ENCODE results near the gene MISP3. TPM values are rescaled to one million over a fixed set of nuclear protein-coding genes. Genes with fewer than 3 reads are reported as not detected.

The MISP3 gene
- total and polyA plus RNA-seq, 2 experiments from 2014 or later: 1.9 to 2.4 TPM

DNA sequence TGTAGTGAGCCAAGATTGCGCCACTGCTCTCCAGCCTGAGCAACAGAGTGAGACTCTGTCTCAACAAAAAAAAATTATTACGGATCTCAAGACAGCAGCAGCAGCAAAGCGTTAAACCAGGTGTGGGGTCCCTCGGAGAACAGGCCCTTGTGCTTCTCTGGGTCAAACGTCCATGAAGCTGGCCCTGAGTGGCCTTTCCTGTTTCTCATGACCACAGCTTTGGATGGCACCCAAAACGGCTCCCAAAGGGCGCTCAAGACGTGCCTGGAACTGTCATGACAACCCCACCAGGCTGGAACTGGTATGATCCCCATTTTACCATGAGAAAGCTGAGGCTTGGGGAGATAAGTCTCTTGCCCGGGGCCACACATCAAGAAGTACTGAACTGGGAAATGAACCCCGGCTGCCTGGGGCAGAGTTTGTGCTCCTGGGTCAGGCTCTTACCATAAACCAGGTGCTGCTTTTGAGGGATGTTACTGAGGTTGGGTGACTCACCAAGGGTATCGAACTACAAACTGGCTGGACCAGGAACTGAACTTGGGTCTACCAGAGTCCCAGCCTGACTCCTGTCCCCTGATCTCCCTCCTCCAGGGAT lies 29.6 kb downstream of the MISP3 start (continued):
- no peak for TF ChIP-seq CTCF (conservative IDR thresholded peaks at IDR 0.05; ENCODE audit: low read depth in 2 of 2)
- no peak for TF ChIP-seq JUNB (IDR thresholded peaks at IDR 0.05; ENCODE audit: unreplicated experiment)
- TF ChIP-seq ZNF114 (CRISPR knock-in tag; IDR thresholded peaks at IDR 0.05): no peak

GRCh38 chr19:14102756-14103155 lies 30.2 kb downstream of the MISP3 start:
- H3K4me2 ChIP-seq: no peak overlapping the region
- H3K36me3 ChIP-seq (ENCODE audit: insufficient read depth): no peaks in the 10 kb centered on the region
- Mint-ChIP-seq H3K27ac (no peak overlapping the region), H3K27me3 (ENCODE audit: insufficient read depth, low read depth, poor library complexity) (no peaks in the 10 kb centered on the region), H3K9me3 (no peaks in the 10 kb centered on the region), H3K36me3 (ENCODE audit: low read depth) (peaks cover 1% of the 10 kb centered on the region; the same call in 2 of the 3 replicates), H3K4me1 (no peaks in the 10 kb centered on the region), H3K4me3 (no peak overlapping the region)
- H3K27me3 ChIP-seq (ENCODE audit: insufficient read depth): no peaks in the 10 kb centered on the region
- no peaks in the 10 kb centered on the region for H3K79me2 ChIP-seq (replicated peaks; ENCODE audit: insufficient read depth)
- DNase-seq (ENCODE audit: low spot score) (no peak), ATAC-seq (no peak)
- no peak for TF ChIP-seq ZNF114 (CRISPR knock-in tag; IDR thresholded peaks at IDR 0.05)
- no peak overlapping the region for H3K4me3 ChIP-seq
- no peak overlapping the region for H3K27ac ChIP-seq (ENCODE audit: low read depth)
- no peaks in the 10 kb centered on the region for H3K4me1 ChIP-seq (ENCODE audit: insufficient read depth)
- H2AFZ ChIP-seq: no peak overlapping the region
- 0 out of 2 replicates have a peak, but pooled peaks cover 4% of the 10 kb centered on the region for H3F3A ChIP-seq (replicated peaks; ENCODE audit: low read depth)
- no peaks in the 10 kb centered on the region for H4K20me1 ChIP-seq (replicated peaks; ENCODE audit: insufficient read depth)
- H3K9me2 ChIP-seq (ENCODE audit: insufficient read depth): no peaks in the 10 kb centered on the region

- H2AFZ ChIP-seq: no peak overlapping the region
- H3K27ac ChIP-seq (ENCODE audit: low read depth): no peak overlapping the region
- ATAC-seq (no peak), DNase-seq (ENCODE audit: low spot score) (no peak)
- H3K4me1 Mint-ChIP-seq: no peaks in the 10 kb centered on the region; the same call in 2 of the 3 replicates
- no peak overlapping the region for H3K4me3 ChIP-seq
- no peaks in the 10 kb centered on the region for H3K27me3 Mint-ChIP-seq (ENCODE audit: insufficient read depth, low read depth, poor library complexity)
- H3K4me3 Mint-ChIP-seq: no peak overlapping the region
- no peaks in the 10 kb centered on the region for H3K9me2 ChIP-seq (ENCODE audit: insufficient read depth)
- no peaks in the 10 kb centered on the region; the same call in 1 of the 2 replicates for H3F3A ChIP-seq (replicated peaks; ENCODE audit: low read depth)
- no peak overlapping the region for H3K27ac Mint-ChIP-seq
- H3K79me2 ChIP-seq (replicated peaks; ENCODE audit: insufficient read depth): no peaks in the 10 kb centered on the region
- H3K4me2 ChIP-seq: no peak overlapping the region
- H3K4me1 ChIP-seq (ENCODE audit: insufficient read depth): no peaks in the 10 kb centered on the region
- no peaks in the 10 kb centered on the region for H3K36me3 ChIP-seq (ENCODE audit: insufficient read depth)
- no peaks in the 10 kb centered on the region; the same call in 1 of the 2 replicates for H4K20me1 ChIP-seq (replicated peaks; ENCODE audit: insufficient read depth)
- H3K36me3 Mint-ChIP-seq (ENCODE audit: low read depth): no peaks in the 10 kb centered on the region; the same call in 2 of the 3 replicates
- H3K27me3 ChIP-seq (ENCODE audit: insufficient read depth): no peaks in the 10 kb centered on the region
- no peaks in the 10 kb centered on the region for H3K9me3 Mint-ChIP-seq
- TF ChIP-seq CREB1 (CRISPR knock-in tag; IDR thresholded peaks at IDR 0.05; ENCODE audit: low read depth) (no peak), NANOG (IDR thresholded peaks at IDR 0.05; ENCODE audit: borderline replicate concordance) (no peak), ZNF331 (CRISPR knock-in tag; IDR thresholded peaks at IDR 0.05; ENCODE audit: low read depth) (no peak), JUNB (IDR thresholded peaks at IDR 0.05; ENCODE audit: unreplicated experiment) (no peak)
- TF ChIP-seq, protein P1, sequence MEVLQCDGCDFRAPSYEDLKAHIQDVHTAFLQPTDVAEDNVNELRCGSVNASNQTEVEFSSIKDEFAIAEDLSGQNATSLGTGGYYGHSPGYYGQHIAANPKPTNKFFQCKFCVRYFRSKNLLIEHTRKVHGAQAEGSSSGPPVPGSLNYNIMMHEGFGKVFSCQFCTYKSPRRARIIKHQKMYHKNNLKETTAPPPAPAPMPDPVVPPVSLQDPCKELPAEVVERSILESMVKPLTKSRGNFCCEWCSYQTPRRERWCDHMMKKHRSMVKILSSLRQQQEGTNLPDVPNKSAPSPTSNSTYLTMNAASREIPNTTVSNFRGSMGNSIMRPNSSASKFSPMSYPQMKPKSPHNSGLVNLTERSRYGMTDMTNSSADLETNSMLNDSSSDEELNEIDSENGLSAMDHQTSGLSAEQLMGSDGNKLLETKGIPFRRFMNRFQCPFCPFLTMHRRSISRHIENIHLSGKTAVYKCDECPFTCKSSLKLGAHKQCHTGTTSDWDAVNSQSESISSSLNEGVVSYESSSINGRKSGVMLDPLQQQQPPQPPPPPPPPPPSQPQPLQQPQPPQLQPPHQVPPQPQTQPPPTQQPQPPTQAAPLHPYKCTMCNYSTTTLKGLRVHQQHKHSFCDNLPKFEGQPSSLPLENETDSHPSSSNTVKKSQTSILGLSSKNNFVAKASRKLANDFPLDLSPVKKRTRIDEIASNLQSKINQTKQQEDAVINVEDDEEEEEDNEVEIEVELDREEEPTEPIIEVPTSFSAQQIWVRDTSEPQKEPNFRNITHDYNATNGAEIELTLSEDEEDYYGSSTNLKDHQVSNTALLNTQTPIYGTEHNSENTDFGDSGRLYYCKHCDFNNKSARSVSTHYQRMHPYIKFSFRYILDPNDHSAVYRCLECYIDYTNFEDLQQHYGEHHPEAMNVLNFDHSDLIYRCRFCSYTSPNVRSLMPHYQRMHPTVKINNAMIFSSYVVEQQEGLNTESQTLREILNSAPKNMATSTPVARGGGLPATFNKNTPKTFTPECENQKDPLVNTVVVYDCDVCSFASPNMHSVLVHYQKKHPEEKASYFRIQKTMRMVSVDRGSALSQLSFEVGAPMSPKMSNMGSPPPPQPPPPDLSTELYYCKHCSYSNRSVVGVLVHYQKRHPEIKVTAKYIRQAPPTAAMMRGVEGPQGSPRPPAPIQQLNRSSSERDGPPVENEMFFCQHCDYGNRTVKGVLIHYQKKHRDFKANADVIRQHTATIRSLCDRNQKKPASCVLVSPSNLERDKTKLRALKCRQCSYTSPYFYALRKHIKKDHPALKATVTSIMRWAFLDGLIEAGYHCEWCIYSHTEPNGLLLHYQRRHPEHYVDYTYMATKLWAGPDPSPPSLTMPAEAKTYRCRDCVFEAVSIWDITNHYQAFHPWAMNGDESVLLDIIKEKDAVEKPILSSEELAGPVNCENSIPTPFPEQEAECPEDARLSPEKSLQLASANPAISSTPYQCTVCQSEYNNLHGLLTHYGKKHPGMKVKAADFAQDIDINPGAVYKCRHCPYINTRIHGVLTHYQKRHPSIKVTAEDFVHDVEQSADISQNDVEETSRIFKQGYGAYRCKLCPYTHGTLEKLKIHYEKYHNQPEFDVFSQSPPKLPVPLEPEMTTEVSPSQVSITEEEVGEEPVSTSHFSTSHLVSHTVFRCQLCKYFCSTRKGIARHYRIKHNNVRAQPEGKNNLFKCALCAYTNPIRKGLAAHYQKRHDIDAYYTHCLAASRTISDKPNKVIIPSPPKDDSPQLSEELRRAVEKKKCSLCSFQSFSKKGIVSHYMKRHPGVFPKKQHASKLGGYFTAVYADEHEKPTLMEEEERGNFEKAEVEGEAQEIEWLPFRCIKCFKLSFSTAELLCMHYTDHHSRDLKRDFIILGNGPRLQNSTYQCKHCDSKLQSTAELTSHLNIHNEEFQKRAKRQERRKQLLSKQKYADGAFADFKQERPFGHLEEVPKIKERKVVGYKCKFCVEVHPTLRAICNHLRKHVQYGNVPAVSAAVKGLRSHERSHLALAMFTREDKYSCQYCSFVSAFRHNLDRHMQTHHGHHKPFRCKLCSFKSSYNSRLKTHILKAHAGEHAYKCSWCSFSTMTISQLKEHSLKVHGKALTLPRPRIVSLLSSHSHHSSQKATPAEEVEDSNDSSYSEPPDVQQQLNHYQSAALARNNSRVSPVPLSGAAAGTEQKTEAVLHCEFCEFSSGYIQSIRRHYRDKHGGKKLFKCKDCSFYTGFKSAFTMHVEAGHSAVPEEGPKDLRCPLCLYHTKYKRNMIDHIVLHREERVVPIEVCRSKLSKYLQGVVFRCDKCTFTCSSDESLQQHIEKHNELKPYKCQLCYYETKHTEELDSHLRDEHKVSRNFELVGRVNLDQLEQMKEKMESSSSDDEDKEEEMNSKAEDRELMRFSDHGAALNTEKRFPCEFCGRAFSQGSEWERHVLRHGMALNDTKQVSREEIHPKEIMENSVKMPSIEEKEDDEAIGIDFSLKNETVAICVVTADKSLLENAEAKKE (CRISPR knock-in tag; IDR thresholded peaks at IDR 0.05): no peak
- TF ChIP-seq, protein P2, sequence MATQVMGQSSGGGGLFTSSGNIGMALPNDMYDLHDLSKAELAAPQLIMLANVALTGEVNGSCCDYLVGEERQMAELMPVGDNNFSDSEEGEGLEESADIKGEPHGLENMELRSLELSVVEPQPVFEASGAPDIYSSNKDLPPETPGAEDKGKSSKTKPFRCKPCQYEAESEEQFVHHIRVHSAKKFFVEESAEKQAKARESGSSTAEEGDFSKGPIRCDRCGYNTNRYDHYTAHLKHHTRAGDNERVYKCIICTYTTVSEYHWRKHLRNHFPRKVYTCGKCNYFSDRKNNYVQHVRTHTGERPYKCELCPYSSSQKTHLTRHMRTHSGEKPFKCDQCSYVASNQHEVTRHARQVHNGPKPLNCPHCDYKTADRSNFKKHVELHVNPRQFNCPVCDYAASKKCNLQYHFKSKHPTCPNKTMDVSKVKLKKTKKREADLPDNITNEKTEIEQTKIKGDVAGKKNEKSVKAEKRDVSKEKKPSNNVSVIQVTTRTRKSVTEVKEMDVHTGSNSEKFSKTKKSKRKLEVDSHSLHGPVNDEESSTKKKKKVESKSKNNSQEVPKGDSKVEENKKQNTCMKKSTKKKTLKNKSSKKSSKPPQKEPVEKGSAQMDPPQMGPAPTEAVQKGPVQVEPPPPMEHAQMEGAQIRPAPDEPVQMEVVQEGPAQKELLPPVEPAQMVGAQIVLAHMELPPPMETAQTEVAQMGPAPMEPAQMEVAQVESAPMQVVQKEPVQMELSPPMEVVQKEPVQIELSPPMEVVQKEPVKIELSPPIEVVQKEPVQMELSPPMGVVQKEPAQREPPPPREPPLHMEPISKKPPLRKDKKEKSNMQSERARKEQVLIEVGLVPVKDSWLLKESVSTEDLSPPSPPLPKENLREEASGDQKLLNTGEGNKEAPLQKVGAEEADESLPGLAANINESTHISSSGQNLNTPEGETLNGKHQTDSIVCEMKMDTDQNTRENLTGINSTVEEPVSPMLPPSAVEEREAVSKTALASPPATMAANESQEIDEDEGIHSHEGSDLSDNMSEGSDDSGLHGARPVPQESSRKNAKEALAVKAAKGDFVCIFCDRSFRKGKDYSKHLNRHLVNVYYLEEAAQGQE (IDR thresholded peaks at IDR 0.05; ENCODE audit: unreplicated experiment): no peak
Observed at GRCh38 chr19:14103310-14103709, 30.7 kb downstream of the MISP3 start.

Data from GM23338 (cell line).